GM21619 (cell line): ENCODE measurements around the gene NPM1.
"Not testable (repeated sequence)": the region's sequence is repeated elsewhere in the genome, so short reads cannot be mapped to it uniquely, and the experiment has no call there.

Source experiments
- ATAC-seq: cut with Tn5 transposase; IDR thresholded peaks from one replicate; pipeline ENCODE4 v1.9.1; 2021; ENCODE audit not compliant: unreplicated experiment

Gene NPM1

GRCh38 chr5:171387345-171387969 is at the start of gene NPM1:
Gene NPM1 (plus strand): TSS chr5:171387849. CDS start chr5:171387949, 100 bp downstream.
- peak; percentile 78 for ATAC-seq

- ATAC-seq: no peak
Observed at GRCh38 chr5:171340042-171340441, 47.6 kb upstream of the NPM1 start.

- ATAC-seq: no peak
Observed at GRCh38 chr5:171340491-171340890, 47.2 kb upstream of the NPM1 start.

- ATAC-seq: peak; percentile 67
Observed at GRCh38 chr5:171342362-171343111, 45.1 kb upstream of the NPM1 start.

GRCh38 chr5:171344936-171345608 is 42.6 kb upstream of the NPM1 start:
- no peak for ATAC-seq

- no peak for ATAC-seq
Observed at GRCh38 chr5:171351536-171352073, 36.0 kb upstream of the NPM1 start.

- peak; percentile 97 for ATAC-seq
Observed at GRCh38 chr5:171355302-171355724, 32.3 kb upstream of the NPM1 start.

GRCh38 chr5:171357843-171358242 is 29.8 kb upstream of the NPM1 start:
- no peak for ATAC-seq

GRCh38 chr5:171361151-171361550 is 26.5 kb upstream of the NPM1 start:
- not testable (repeated sequence) for ATAC-seq

- ATAC-seq: not testable (repeated sequence)
Observed at GRCh38 chr5:171363249-171363648, 24.4 kb upstream of the NPM1 start.

GRCh38 chr5:171363846-171364245 is 23.8 kb upstream of the NPM1 start:
- ATAC-seq: peak; percentile 76

GRCh38 chr5:171365351-171365750 is 22.3 kb upstream of the NPM1 start:
- ATAC-seq: no peak

- ATAC-seq: no peak
Observed at GRCh38 chr5:171366645-171367044, 21.0 kb upstream of the NPM1 start.

GRCh38 chr5:171367424-171368370 is 20.0 kb upstream of the NPM1 start:
- no peak for ATAC-seq

- no peak for ATAC-seq
Observed at GRCh38 chr5:171369056-171369455, 18.6 kb upstream of the NPM1 start.

GRCh38 chr5:171369898-171370297 is 17.8 kb upstream of the NPM1 start:
- ATAC-seq: no peak

GRCh38 chr5:171370881-171371280 is 16.8 kb upstream of the NPM1 start:
- ATAC-seq: not testable (repeated sequence)

- no peak for ATAC-seq
Observed at GRCh38 chr5:171371326-171371725, 16.3 kb upstream of the NPM1 start.

GRCh38 chr5:171379961-171380360 is 7.7 kb upstream of the NPM1 start:
- no peak for ATAC-seq

- ATAC-seq: not testable (repeated sequence)
Observed at GRCh38 chr5:171384416-171384815, 3.2 kb upstream of the NPM1 start.
